H1 (cell line): ENCODE measurements around the gene SGK1. TPM values are rescaled to one million over a fixed set of nuclear protein-coding genes. Genes with fewer than 3 reads are reported as not detected.

ENCODE experiments used
- CTCF ChIA-PET: fragments of 300-600 bp; sonication (Branson Sonifier 250); formaldehyde crosslinking; loops from one replicate; lab custom pipeline; 2021; ENCODE audit not compliant: partially characterized antibody; lab: Charles Lee
- POLR2A ChIA-PET: fragments of 300-600 bp; sonication (Branson Sonifier 250); formaldehyde crosslinking; loops from one replicate; lab custom pipeline; 2021; ENCODE audit warnings: inconsistent platforms; ENCODE audit not compliant: partially characterized antibody; lab: Charles Lee
- DNase-seq, 2 experiments: peaks; one replicate each; pipeline versions ENCODE4 v3.0.0 to v3.0.0-alpha.2; 2010 to 2022; ENCODE audit warnings: low spot score in 2 of 2, low read depth in 1 of 2, mixed read lengths in 1 of 2
- FAIRE-seq: peaks from 2 replicates; lab custom pipeline; 2011; peaks lifted over from hg19 to GRCh38; lab: Jason Lieb, UNC
- H2AFZ ChIP-seq: 2 replicates; pipeline ENCODE4 v1.8.1; 2012; ENCODE audit warnings: low read length, inconsistent platforms
- H2AK5ac ChIP-seq: 2 replicates; pipeline ENCODE4 v1.6.1; 2013; ENCODE audit warnings: low read depth, low read length
- H2BK120ac ChIP-seq: replicated peaks from 2 replicates; pipeline ENCODE3; 2013; ENCODE audit warnings: low read depth, low read length, inconsistent platforms
- H2BK12ac ChIP-seq: 2 replicates; pipeline ENCODE4 v1.6.1; 2013; ENCODE audit warnings: low read depth, low read length
- H2BK15ac ChIP-seq: 2 replicates; pipeline ENCODE4 v1.6.1; 2013; ENCODE audit warnings: low read length
- H2BK20ac ChIP-seq: 2 replicates; pipeline ENCODE4 v1.6.1; 2013; ENCODE audit warnings: low read length
- H2BK5ac ChIP-seq: 2 replicates; pipeline ENCODE4 v1.6.1; 2013; ENCODE audit warnings: low read depth, low read length
- H3K14ac ChIP-seq: 2 replicates; pipeline ENCODE4 v1.6.1; 2013; ENCODE audit warnings: inconsistent platforms; ENCODE audit not compliant: insufficient read length
- H3K18ac ChIP-seq: 2 replicates; pipeline ENCODE4 v1.6.1; 2013; ENCODE audit warnings: low read length; ENCODE audit errors: extremely low read depth
- H3K23ac ChIP-seq: 2 replicates; pipeline ENCODE4 v1.6.1; 2013; ENCODE audit warnings: inconsistent platforms; ENCODE audit not compliant: insufficient read length
- H3K23me2 ChIP-seq: 2 replicates; pipeline ENCODE4 v1.6.1; 2013; ENCODE audit warnings: low read depth, low read length
- H3K27ac ChIP-seq: 2 replicates; pipeline ENCODE4 v1.6.1; 2011; ENCODE audit warnings: low read depth, low read length, inconsistent platforms
- H3K27me3 ChIP-seq, 4 experiments: replicated peaks in 1 of 4; 1 replicate in 1 of 4; 2 replicates in 3 of 4; pipeline versions ENCODE4 v1.6.1 to v1.8.1; 2011 to 2013; ENCODE audit warnings: low read length in 3 of 4, mild to moderate bottlenecking in 3 of 4, inconsistent platforms in 2 of 4, mixed read lengths in 2 of 4, moderate library complexity in 1 of 4; ENCODE audit not compliant: control insufficient read depth in 3 of 4, insufficient read depth in 3 of 4; ENCODE audit errors: extremely low read depth in 1 of 4
- H3K36me3 ChIP-seq, 4 experiments: 2 replicates each; pipeline versions ENCODE4 v1.6.1 to v1.8.1; 2011 to 2013; ENCODE audit warnings: mild to moderate bottlenecking in 4 of 4, low read length in 3 of 4, moderate library complexity in 2 of 4, control low read depth in 1 of 4, inconsistent platforms in 1 of 4; ENCODE audit not compliant: insufficient read depth in 4 of 4, control insufficient read depth in 2 of 4
- H3K4ac ChIP-seq: replicated peaks from 2 replicates; pipeline ENCODE3; 2013; ENCODE audit warnings: low read length, low read depth, mixed read lengths, inconsistent platforms; ENCODE audit not compliant: insufficient read length
- H3K4me1 ChIP-seq, 4 experiments: replicated peaks in 1 of 4; 1 replicate in 1 of 4; 2 replicates in 3 of 4; pipeline versions ENCODE4 v1.6.1 to v1.8.1; 2011 to 2013; ENCODE audit warnings: low read length in 3 of 4, inconsistent platforms in 2 of 4, mixed read lengths in 1 of 4; ENCODE audit not compliant: insufficient read depth in 4 of 4, control insufficient read depth in 3 of 4
- H3K4me2 ChIP-seq, 2 experiments: 2 replicates each; pipeline versions ENCODE4 v1.6.1 to v1.8.1; 2011 to 2013; ENCODE audit warnings: low read depth in 2 of 2, low read length in 2 of 2, control low read depth in 1 of 2, inconsistent platforms in 1 of 2, mild to moderate bottlenecking in 1 of 2; ENCODE audit not compliant: insufficient read depth in 1 of 2
- H3K4me3 ChIP-seq, 4 experiments: fragments of 200-600, 300-600 bp in 1 of 4; sonication (generic), shearing (Covaris generic), sonication (Bioruptor Twin) in 1 of 4; 2 replicates each; pipeline versions ENCODE4 v1.5.1 to v1.8.1; 2011 to 2016; ENCODE audit warnings: low read length in 4 of 4, low read depth in 3 of 4, control low read depth in 2 of 4, inconsistent platforms in 2 of 4, mild to moderate bottlenecking in 2 of 4, mixed read lengths in 1 of 4, moderate library complexity in 1 of 4; ENCODE audit not compliant: insufficient read depth in 2 of 4; ENCODE audit errors: extremely low read depth in 1 of 4
- H3K56ac ChIP-seq: replicated peaks from 2 replicates; pipeline ENCODE3; 2013; ENCODE audit warnings: low read depth, mild to moderate bottlenecking, mixed read lengths, low read length, inconsistent platforms; ENCODE audit not compliant: insufficient read length
- H3K79me1 ChIP-seq: 2 replicates; pipeline ENCODE4 v1.6.1; 2013; ENCODE audit warnings: low read depth, low read length, control low read depth
- H3K79me2 ChIP-seq, 2 experiments: 2 replicates each; pipeline versions ENCODE4 v1.6.1 to v1.8.1; 2012 to 2013; ENCODE audit warnings: low read length in 2 of 2, mild to moderate bottlenecking in 2 of 2, inconsistent platforms in 1 of 2; ENCODE audit not compliant: insufficient read depth in 2 of 2, control insufficient read depth in 1 of 2
- H3K9ac ChIP-seq, 4 experiments: replicated peaks in 1 of 4; 1 replicate in 1 of 4; 2 replicates in 3 of 4; pipeline versions ENCODE4 v1.6.1 to v1.8.1; 2011 to 2013; ENCODE audit warnings: low read depth in 3 of 4, low read length in 3 of 4, control low read depth in 2 of 4, mild to moderate bottlenecking in 2 of 4, moderate library complexity in 2 of 4, inconsistent platforms in 1 of 4; ENCODE audit errors: extremely low read depth in 1 of 4
- H3K9me3 ChIP-seq, 2 experiments: 2 replicates each; pipeline versions ENCODE4 v1.6.1 to v1.8.1; 2012 to 2013; ENCODE audit warnings: mild to moderate bottlenecking in 2 of 2, moderate library complexity in 2 of 2, control low read depth in 1 of 2, inconsistent platforms in 1 of 2, low read depth in 1 of 2, low read length in 1 of 2, mixed read lengths in 1 of 2; ENCODE audit not compliant: insufficient read depth in 2 of 2
- H4K20me1 ChIP-seq, 2 experiments: replicated peaks in 1 of 2; 2 replicates each; pipeline versions ENCODE3 to v1.8.1; 2011 to 2013; ENCODE audit warnings: inconsistent platforms in 2 of 2, low read length in 2 of 2, mild to moderate bottlenecking in 1 of 2; ENCODE audit not compliant: insufficient read depth in 2 of 2, control insufficient read depth in 1 of 2
- H4K5ac ChIP-seq: 2 replicates; pipeline ENCODE4 v1.6.1; 2013; ENCODE audit warnings: low read length, low read depth, mixed read lengths, inconsistent platforms; ENCODE audit not compliant: insufficient read length
- H4K8ac ChIP-seq: 2 replicates; pipeline ENCODE4 v1.8.0; 2013; ENCODE audit warnings: mild to moderate bottlenecking, moderate library complexity, low read length, inconsistent platforms; ENCODE audit not compliant: insufficient read depth; ENCODE audit errors: extremely low read depth
- H4K91ac ChIP-seq: replicated peaks from 2 replicates; pipeline ENCODE3; 2013; ENCODE audit warnings: low read length, mixed read lengths, inconsistent platforms; ENCODE audit not compliant: insufficient read length
- ASH2L ChIP-seq: fragments of 200-600, 300-600 bp; sonication (generic); IDR thresholded peaks from one replicate; pipeline ENCODE4 v1.7.1; 2017; ENCODE audit warnings: low read length
- SUZ12 ChIP-seq: fragments of 200-600 bp; sonication (generic); IDR thresholded peaks from 2 replicates; pipeline ENCODE4 v1.6.1; 2012; ENCODE audit warnings: mild to moderate bottlenecking, inconsistent platforms, low read length, moderate library complexity, mixed read lengths
- YY1 ChIP-seq: IDR thresholded peaks from 2 replicates; pipeline ENCODE4 v1.6.1; 2011; ENCODE audit warnings: low read depth, mild to moderate bottlenecking, low read length
- WGBS, 2 experiments: shearing (Covaris generic) in 1 of 2; methylation state at CpG; one replicate each; pipeline versions ENCODE4 v1.1.6 to v1.1.7; 2013 to 2015; ENCODE audit warnings: low lambda C conversion rate in 2 of 2, mixed read lengths in 2 of 2, inconsistent platforms in 1 of 2, low coverage in 1 of 2, missing lambda C conversion rate in 1 of 2; ENCODE audit not compliant: insufficient replicate concordance in 2 of 2, insufficient coverage in 1 of 2, insufficient read length in 1 of 2; ENCODE audit errors: extremely low coverage in 1 of 2, missing lambda C conversion rate in 1 of 2; 5-methylcytosine and 5-hydroxymethylcytosine counted together
- polyA plus RNA-seq, 7 experiments: library from polyadenylated mRNA; depleted of rRNA in 3 of 7; stranded (reverse) in 5 of 7; unstranded in 2 of 7; fragments of >200 nt in 5 of 7; fragments of 200-250 nt in 2 of 7; gene quantifications; 1 replicate in 5 of 7; 2 replicates in 1 of 7; 4 replicates in 1 of 7; pipeline versions ENCODE4 v1.2.1 to v1.2.3, GENCODE V29; 2011 to 2013; ENCODE audit warnings: missing spikeins in 2 of 7, mixed read lengths in 2 of 7
- total RNA-seq: library from RNA; stranded (reverse); fragmentation: NEBNext Ultra II Directional; extraction: Animal tissue kit (Norgen Biotek cat#: 25700); gene quantifications from 2 replicates; pipeline ENCODE4 v1.2.1, GENCODE V29; 2021

SGK1 gene
- total and polyA plus RNA-seq, 2 of the 8 experiments (the other 6 are each of a cell fraction or from before 2014, with no cell fraction given), result 14.5 to 18.4 TPM

GRCh38 chr6:134245041-134245440 is 72.9 kb downstream of the SGK1 start:
- Histone ChIP-seq H3K27ac (no peak overlapping the region), H2AK5ac (no peak overlapping the region), H2BK20ac (no peak overlapping the region), H3K9me3 (no peaks in the 10 kb centered on the region), H3K14ac (no peak overlapping the region), H3K18ac (no peak overlapping the region), H2BK120ac (no peak overlapping the region), H2BK15ac (no peak overlapping the region), H4K20me1 (no peaks in the 10 kb centered on the region), H4K91ac (no peak overlapping the region), H3K27me3 (no peaks in the 10 kb centered on the region), H2BK5ac (no peak overlapping the region), H4K5ac (no peak overlapping the region), H3K4me3 (no peak overlapping the region), H3K79me1 (no peaks in the 10 kb centered on the region), H3K23me2 (no peaks in the 10 kb centered on the region), H2AFZ (no peak overlapping the region), H3K4me1 (peaks cover 0 to 3% (median 1%) of the 10 kb centered on the region in 4 experiments; a peak in 3 of 7 replicates), H3K4me2 (no peak overlapping the region), H3K9ac (no peak overlapping the region), H2BK12ac (no peak overlapping the region), H4K8ac (no peak overlapping the region), H3K79me2 (no peaks in the 10 kb centered on the region), H3K23ac (no peak overlapping the region), H3K4ac (no peak overlapping the region), H3K36me3 (no peaks in the 10 kb centered on the region), H3K56ac (no peak overlapping the region)
- ChIA-PET POLR2A (no interaction called here), CTCF (no interaction called here)
- FAIRE-seq (no peak), DNase-seq (no peak)
- TF ChIP-seq SUZ12 (no peak), ASH2L (no peak), YY1 (no peak)
- WGBS, 2 experiments, result 92% methylated on average over 2 of the region's 2 CpGs; no CpG with 5 or more reads in 1 of the 2 experiments
